Inflammatory macrophage treated with lipopolysaccharide for 4 hours (primary cell): ENCODE results near the gene PCSK5.
"Not testable (repeated sequence)": the region's sequence is repeated elsewhere in the genome, so short reads cannot be mapped to it uniquely, and the experiment has no call there.

ENCODE experiments used
- DNase-seq: peaks from one replicate; pipeline ENCODE4 v3.0.0-alpha.2; 2020

Gene PCSK5

GRCh38 chr9:76020652-76021051, 130.2 kb downstream of the PCSK5 start:
- DNase-seq: no peak

GRCh38 chr9:76022317-76022716, 131.8 kb downstream of the PCSK5 start:
- no peak for DNase-seq

GRCh38 chr9:76023715-76024195, 133.3 kb downstream of the PCSK5 start:
- DNase-seq: no peak

GRCh38 chr9:76025286-76025685, 134.8 kb downstream of the PCSK5 start:
- no peak for DNase-seq

GRCh38 chr9:76026796-76027195, 136.3 kb downstream of the PCSK5 start:
- no peak for DNase-seq

GRCh38 chr9:76027416-76027815, 136.9 kb downstream of the PCSK5 start:
- DNase-seq: no peak

GRCh38 chr9:76027861-76028260, 137.4 kb downstream of the PCSK5 start:
- DNase-seq: no peak

GRCh38 chr9:76032038-76032796, 141.7 kb downstream of the PCSK5 start:
- DNase-seq: no peak

GRCh38 chr9:76032797-76033373, 142.4 kb downstream of the PCSK5 start:
- DNase-seq: no peak

- no peak for DNase-seq
Observed at GRCh38 chr9:76034049-76034448, 143.6 kb downstream of the PCSK5 start.

GRCh38 chr9:76036762-76037161, 146.3 kb downstream of the PCSK5 start:
- no peak for DNase-seq

GRCh38 chr9:76037587-76038225, 147.2 kb downstream of the PCSK5 start:
- no peak for DNase-seq

GRCh38 chr9:76038431-76038830, 148.0 kb downstream of the PCSK5 start:
- no peak for DNase-seq

GRCh38 chr9:76044266-76044819, 153.9 kb downstream of the PCSK5 start:
- DNase-seq: no peak

- DNase-seq: no peak
Observed at GRCh38 chr9:76045221-76045620, 154.7 kb downstream of the PCSK5 start.

- no peak for DNase-seq
Observed at GRCh38 chr9:76049341-76049740, 158.9 kb downstream of the PCSK5 start.

- DNase-seq: no peak
Observed at GRCh38 chr9:76067696-76068095, 177.2 kb downstream of the PCSK5 start.

GRCh38 chr9:76077537-76077936, 187.1 kb downstream of the PCSK5 start:
- DNase-seq: no peak

- not testable (repeated sequence) for DNase-seq
Observed at GRCh38 chr9:76081281-76081680, 190.8 kb downstream of the PCSK5 start.

- no peak for DNase-seq
Observed at GRCh38 chr9:76082057-76082456, 191.6 kb downstream of the PCSK5 start.

- DNase-seq: no peak
Observed at GRCh38 chr9:76085596-76085995, 195.1 kb downstream of the PCSK5 start.

- DNase-seq: no peak
Observed at GRCh38 chr9:76086539-76086938, 196.1 kb downstream of the PCSK5 start.

GRCh38 chr9:76087976-76088375, 197.5 kb downstream of the PCSK5 start:
- DNase-seq: no peak

GRCh38 chr9:76090330-76090729, 199.9 kb downstream of the PCSK5 start:
- DNase-seq: no peak
